Spleen (tissue), 7 donors: ENCODE results near the gene ADGRD1.

Source experiments
- CTCF ChIP-seq, 11 experiments: fragments of 200-600 bp in 7 of 11; fragments of 450-650 bp in 4 of 11; sonication (generic) in 4 of 11; IDR thresholded peaks in 8 of 11; conservative IDR thresholded peaks in 3 of 11; 1 replicate in 7 of 11; 2 replicates in 4 of 11; pipeline versions ENCODE4 v1.4.0 to v1.8.0; 2016 to 2021; ENCODE audit warnings: antibody characterized with exemption in 11 of 11, inconsistent platforms in 4 of 11, mild to moderate bottlenecking in 1 of 11
- POLR2A ChIP-seq, 3 donors: fragments of 450-650 bp; IDR thresholded peaks; one replicate each; pipeline ENCODE4 v1.5.1; 2017; ENCODE audit warnings: antibody characterized with exemption in 3 of 3, mild to moderate bottlenecking in 1 of 3
- POLR2AphosphoS5 ChIP-seq, 3 donors: sonication (generic); formaldehyde crosslinking; IDR thresholded peaks; one replicate each; pipeline ENCODE4 v1.5.1; 2017; ENCODE audit warnings: antibody characterized with exemption in 3 of 3
- donor health status: DM: no; HTN: no; CAD: no; lungs with moderate emphysema.
- donor health status: DM: no; HTN: no; CAD: no.
- donor health status: DM: no; HTN: no; CAD: no.

GRCh38 chr12:131093604-131093955, 139.9 kb downstream of the ADGRD1 start:
- TF ChIP-seq CTCF (IDR thresholded peaks at IDR 0.05 in 8 of 11, conservative IDR thresholded peaks at IDR 0.05 in 3 of 11) (no peak), POLR2A (IDR thresholded peaks at IDR 0.05) (no peak), POLR2AphosphoS5 (IDR thresholded peaks at IDR 0.05) (no peak)
